H1 (cell line): ENCODE results near the gene RIPOR3. TPM values are rescaled to one million over a fixed set of nuclear protein-coding genes. Genes with fewer than 3 reads are reported as not detected.

Source experiments
- CTCF ChIA-PET: fragments of 300-600 bp; sonication (Branson Sonifier 250); formaldehyde crosslinking; loops from one replicate; lab custom pipeline; 2021; ENCODE audit not compliant: partially characterized antibody; lab: Charles Lee
- POLR2A ChIA-PET: fragments of 300-600 bp; sonication (Branson Sonifier 250); formaldehyde crosslinking; loops from one replicate; lab custom pipeline; 2021; ENCODE audit warnings: inconsistent platforms; ENCODE audit not compliant: partially characterized antibody; lab: Charles Lee
- DNase-seq, 2 experiments: peaks; one replicate each; pipeline versions ENCODE4 v3.0.0 to v3.0.0-alpha.2; 2010 to 2022; ENCODE audit warnings: low spot score in 2 of 2, low read depth in 1 of 2, mixed read lengths in 1 of 2
- FAIRE-seq: peaks from 2 replicates; lab custom pipeline; 2011; peaks lifted over from hg19 to GRCh38; lab: Jason Lieb, UNC
- H2AFZ ChIP-seq: 2 replicates; pipeline ENCODE4 v1.8.1; 2012; ENCODE audit warnings: low read length, inconsistent platforms
- H2AK5ac ChIP-seq: 2 replicates; pipeline ENCODE4 v1.6.1; 2013; ENCODE audit warnings: low read depth, low read length
- H2BK120ac ChIP-seq: replicated peaks from 2 replicates; pipeline ENCODE3; 2013; ENCODE audit warnings: low read depth, low read length, inconsistent platforms
- H2BK12ac ChIP-seq: 2 replicates; pipeline ENCODE4 v1.6.1; 2013; ENCODE audit warnings: low read depth, low read length
- H2BK15ac ChIP-seq: 2 replicates; pipeline ENCODE4 v1.6.1; 2013; ENCODE audit warnings: low read length
- H2BK20ac ChIP-seq: 2 replicates; pipeline ENCODE4 v1.6.1; 2013; ENCODE audit warnings: low read length
- H2BK5ac ChIP-seq: 2 replicates; pipeline ENCODE4 v1.6.1; 2013; ENCODE audit warnings: low read depth, low read length
- H3K14ac ChIP-seq: 2 replicates; pipeline ENCODE4 v1.6.1; 2013; ENCODE audit warnings: inconsistent platforms; ENCODE audit not compliant: insufficient read length
- H3K18ac ChIP-seq: 2 replicates; pipeline ENCODE4 v1.6.1; 2013; ENCODE audit warnings: low read length; ENCODE audit errors: extremely low read depth
- H3K23ac ChIP-seq: 2 replicates; pipeline ENCODE4 v1.6.1; 2013; ENCODE audit warnings: inconsistent platforms; ENCODE audit not compliant: insufficient read length
- H3K23me2 ChIP-seq: 2 replicates; pipeline ENCODE4 v1.6.1; 2013; ENCODE audit warnings: low read depth, low read length
- H3K27ac ChIP-seq: 2 replicates; pipeline ENCODE4 v1.6.1; 2011; ENCODE audit warnings: low read depth, low read length, inconsistent platforms
- H3K27me3 ChIP-seq, 4 experiments: replicated peaks in 1 of 4; 1 replicate in 1 of 4; 2 replicates in 3 of 4; pipeline versions ENCODE4 v1.6.1 to v1.8.1; 2011 to 2013; ENCODE audit warnings: low read length in 3 of 4, mild to moderate bottlenecking in 3 of 4, inconsistent platforms in 2 of 4, mixed read lengths in 2 of 4, moderate library complexity in 1 of 4; ENCODE audit not compliant: control insufficient read depth in 3 of 4, insufficient read depth in 3 of 4; ENCODE audit errors: extremely low read depth in 1 of 4
- H3K36me3 ChIP-seq, 4 experiments: 2 replicates each; pipeline versions ENCODE4 v1.6.1 to v1.8.1; 2011 to 2013; ENCODE audit warnings: mild to moderate bottlenecking in 4 of 4, low read length in 3 of 4, moderate library complexity in 2 of 4, control low read depth in 1 of 4, inconsistent platforms in 1 of 4; ENCODE audit not compliant: insufficient read depth in 4 of 4, control insufficient read depth in 2 of 4
- H3K4ac ChIP-seq: replicated peaks from 2 replicates; pipeline ENCODE3; 2013; ENCODE audit warnings: low read length, low read depth, mixed read lengths, inconsistent platforms; ENCODE audit not compliant: insufficient read length
- H3K4me1 ChIP-seq, 4 experiments: replicated peaks in 1 of 4; 1 replicate in 1 of 4; 2 replicates in 3 of 4; pipeline versions ENCODE4 v1.6.1 to v1.8.1; 2011 to 2013; ENCODE audit warnings: low read length in 3 of 4, inconsistent platforms in 2 of 4, mixed read lengths in 1 of 4; ENCODE audit not compliant: insufficient read depth in 4 of 4, control insufficient read depth in 3 of 4
- H3K4me2 ChIP-seq, 2 experiments: 2 replicates each; pipeline versions ENCODE4 v1.6.1 to v1.8.1; 2011 to 2013; ENCODE audit warnings: low read depth in 2 of 2, low read length in 2 of 2, control low read depth in 1 of 2, inconsistent platforms in 1 of 2, mild to moderate bottlenecking in 1 of 2; ENCODE audit not compliant: insufficient read depth in 1 of 2
- H3K4me3 ChIP-seq, 4 experiments: fragments of 200-600, 300-600 bp in 1 of 4; sonication (generic), shearing (Covaris generic), sonication (Bioruptor Twin) in 1 of 4; 2 replicates each; pipeline versions ENCODE4 v1.5.1 to v1.8.1; 2011 to 2016; ENCODE audit warnings: low read length in 4 of 4, low read depth in 3 of 4, control low read depth in 2 of 4, inconsistent platforms in 2 of 4, mild to moderate bottlenecking in 2 of 4, mixed read lengths in 1 of 4, moderate library complexity in 1 of 4; ENCODE audit not compliant: insufficient read depth in 2 of 4; ENCODE audit errors: extremely low read depth in 1 of 4
- H3K56ac ChIP-seq: replicated peaks from 2 replicates; pipeline ENCODE3; 2013; ENCODE audit warnings: low read depth, mild to moderate bottlenecking, mixed read lengths, low read length, inconsistent platforms; ENCODE audit not compliant: insufficient read length
- H3K79me1 ChIP-seq: 2 replicates; pipeline ENCODE4 v1.6.1; 2013; ENCODE audit warnings: low read depth, low read length, control low read depth
- H3K79me2 ChIP-seq, 2 experiments: 2 replicates each; pipeline versions ENCODE4 v1.6.1 to v1.8.1; 2012 to 2013; ENCODE audit warnings: low read length in 2 of 2, mild to moderate bottlenecking in 2 of 2, inconsistent platforms in 1 of 2; ENCODE audit not compliant: insufficient read depth in 2 of 2, control insufficient read depth in 1 of 2
- H3K9ac ChIP-seq, 4 experiments: replicated peaks in 1 of 4; 1 replicate in 1 of 4; 2 replicates in 3 of 4; pipeline versions ENCODE4 v1.6.1 to v1.8.1; 2011 to 2013; ENCODE audit warnings: low read depth in 3 of 4, low read length in 3 of 4, control low read depth in 2 of 4, mild to moderate bottlenecking in 2 of 4, moderate library complexity in 2 of 4, inconsistent platforms in 1 of 4; ENCODE audit errors: extremely low read depth in 1 of 4
- H3K9me3 ChIP-seq, 2 experiments: 2 replicates each; pipeline versions ENCODE4 v1.6.1 to v1.8.1; 2012 to 2013; ENCODE audit warnings: mild to moderate bottlenecking in 2 of 2, moderate library complexity in 2 of 2, control low read depth in 1 of 2, inconsistent platforms in 1 of 2, low read depth in 1 of 2, low read length in 1 of 2, mixed read lengths in 1 of 2; ENCODE audit not compliant: insufficient read depth in 2 of 2
- H4K20me1 ChIP-seq, 2 experiments: replicated peaks in 1 of 2; 2 replicates each; pipeline versions ENCODE3 to v1.8.1; 2011 to 2013; ENCODE audit warnings: inconsistent platforms in 2 of 2, low read length in 2 of 2, mild to moderate bottlenecking in 1 of 2; ENCODE audit not compliant: insufficient read depth in 2 of 2, control insufficient read depth in 1 of 2
- H4K5ac ChIP-seq: 2 replicates; pipeline ENCODE4 v1.6.1; 2013; ENCODE audit warnings: low read length, low read depth, mixed read lengths, inconsistent platforms; ENCODE audit not compliant: insufficient read length
- H4K8ac ChIP-seq: 2 replicates; pipeline ENCODE4 v1.8.0; 2013; ENCODE audit warnings: mild to moderate bottlenecking, moderate library complexity, low read length, inconsistent platforms; ENCODE audit not compliant: insufficient read depth; ENCODE audit errors: extremely low read depth
- H4K91ac ChIP-seq: replicated peaks from 2 replicates; pipeline ENCODE3; 2013; ENCODE audit warnings: low read length, mixed read lengths, inconsistent platforms; ENCODE audit not compliant: insufficient read length
- ASH2L ChIP-seq: fragments of 200-600, 300-600 bp; sonication (generic); IDR thresholded peaks from one replicate; pipeline ENCODE4 v1.7.1; 2017; ENCODE audit warnings: low read length
- CTBP2 ChIP-seq: IDR thresholded peaks from 2 replicates; pipeline ENCODE4 v1.7.0; 2011; ENCODE audit warnings: borderline replicate concordance, mild to moderate bottlenecking, moderate library complexity, mixed read lengths, low read length; ENCODE audit not compliant: insufficient read depth, insufficient read length
- CTCF ChIP-seq, 3 experiments: IDR thresholded peaks; 1 replicate in 2 of 3; 2 replicates in 1 of 3; pipeline versions ENCODE4 v1.5.1 to v1.6.1; 2011; ENCODE audit warnings: low read length in 3 of 3, mild to moderate bottlenecking in 3 of 3, inconsistent platforms in 2 of 3, low read depth in 1 of 3, moderate library complexity in 1 of 3; ENCODE audit not compliant: insufficient read depth in 1 of 3; ENCODE audit errors: control extremely low read depth in 1 of 3
- JUN ChIP-seq: IDR thresholded peaks from 2 replicates; pipeline ENCODE4 v1.6.1; 2011; ENCODE audit warnings: low read depth, mild to moderate bottlenecking, improper control_type of control experiment, low read length
- RAD21 ChIP-seq, 2 experiments: IDR thresholded peaks in 1 of 2; conservative IDR thresholded peaks in 1 of 2; 2 replicates each; pipeline ENCODE4 v1.6.1; 2011; ENCODE audit warnings: low read depth in 2 of 2, low read length in 2 of 2, improper control_type of control experiment in 1 of 2, inconsistent platforms in 1 of 2, mild to moderate bottlenecking in 1 of 2, moderate library complexity in 1 of 2
- WGBS, 2 experiments: shearing (Covaris generic) in 1 of 2; methylation state at CpG; one replicate each; pipeline versions ENCODE4 v1.1.6 to v1.1.7; 2013 to 2015; ENCODE audit warnings: low lambda C conversion rate in 2 of 2, mixed read lengths in 2 of 2, inconsistent platforms in 1 of 2, low coverage in 1 of 2, missing lambda C conversion rate in 1 of 2; ENCODE audit not compliant: insufficient replicate concordance in 2 of 2, insufficient coverage in 1 of 2, insufficient read length in 1 of 2; ENCODE audit errors: extremely low coverage in 1 of 2, missing lambda C conversion rate in 1 of 2; 5-methylcytosine and 5-hydroxymethylcytosine counted together
- polyA plus RNA-seq, 7 experiments: library from polyadenylated mRNA; depleted of rRNA in 3 of 7; stranded (reverse) in 5 of 7; unstranded in 2 of 7; fragments of >200 nt in 5 of 7; fragments of 200-250 nt in 2 of 7; gene quantifications; 1 replicate in 5 of 7; 2 replicates in 1 of 7; 4 replicates in 1 of 7; pipeline versions ENCODE4 v1.2.1 to v1.2.3, GENCODE V29; 2011 to 2013; ENCODE audit warnings: missing spikeins in 2 of 7, mixed read lengths in 2 of 7
- total RNA-seq: library from RNA; stranded (reverse); fragmentation: NEBNext Ultra II Directional; extraction: Animal tissue kit (Norgen Biotek cat#: 25700); gene quantifications from 2 replicates; pipeline ENCODE4 v1.2.1, GENCODE V29; 2021

RIPOR3 gene
- total and polyA plus RNA-seq, 2 of the 8 experiments (the other 6 are each of a cell fraction or from before 2014, with no cell fraction given) = 3.6 to 4.5 TPM

- Histone ChIP-seq H4K91ac (no peak overlapping the region), H4K8ac (no peak overlapping the region; the same call in 1 of the 2 replicates), H3K9me3 (no peaks in the 10 kb centered on the region), H2BK12ac (peak overlapping the region; percentile 99), H3K79me2 (no peaks in the 10 kb centered on the region), H3K9ac (no peak overlapping the region), H3K23ac (no peak overlapping the region), H3K79me1 (no peaks in the 10 kb centered on the region)
- 80% methylated on average over 10 of the region's 10 CpGs; no CpG with 5 or more reads in 1 of the 2 experiments for WGBS, 2 experiments
- peak in 2 of 3 experiments; percentile 65 to 72; a peak in 3 of 4 replicates for TF ChIP-seq CTCF (IDR thresholded peaks at IDR 0.05; ENCODE audit: control extremely low read depth in 1 of 3, insufficient read depth in 1 of 3, low read depth in 1 of 3, low read length in 3 of 3)
- peak; percentile 76 to 84 for TF ChIP-seq RAD21 (IDR thresholded peaks at IDR 0.05 in 1 of 2, conservative IDR thresholded peaks at IDR 0.05 in 1 of 2; ENCODE audit: low read depth in 2 of 2, low read length in 2 of 2)
- TF ChIP-seq ASH2L = no peak
- no peak for TF ChIP-seq JUN
- TF ChIP-seq CTBP2 = no peak
- TF ChIP-seq, all 59 proteins: peak for 2
- no peak overlapping the region for H2BK5ac ChIP-seq
- H3K14ac ChIP-seq = no peak overlapping the region
- no peak overlapping the region for H3K4ac ChIP-seq
- FAIRE-seq (no peak), DNase-seq (no peak)
- H3K27me3 ChIP-seq = no peaks in the 10 kb centered on the region
- ChIA-PET POLR2A (interaction anchor here (1.3 kb wide), 1 partner anchor 68 kb away, joined by 3 read pairs; no protein-coding TSS in a partner anchor), CTCF (interaction anchor here (0.5 to 12.4 kb wide), 27 partner anchors 8 to 164 kb away, joined by 3 to 92 read pairs (median 5); no protein-coding TSS in a partner anchor)
- no peak overlapping the region for H4K5ac ChIP-seq
- no peak overlapping the region for H3K4me2 ChIP-seq
- no peak overlapping the region for H2AFZ ChIP-seq
- H2BK15ac ChIP-seq = peak overlapping the region; percentile 95
- H2BK120ac ChIP-seq = no peak overlapping the region
- peaks cover 0 to 7% (median 1%) of the 10 kb centered on the region in 4 experiments; a peak in 3 of 7 replicates for H3K4me1 ChIP-seq
- no peaks in the 10 kb centered on the region for H3K36me3 ChIP-seq
- 0 out of 2 replicates have a peak overlapping the region, but pooled peaks have one; percentile 61 for H2BK20ac ChIP-seq
- no peak overlapping the region for H3K27ac ChIP-seq
- H4K20me1 ChIP-seq = no peaks in the 10 kb centered on the region
- H2AK5ac ChIP-seq = peak overlapping the region; percentile 78; the same call in 1 of the 2 replicates
- H3K23me2 ChIP-seq = no peaks in the 10 kb centered on the region
- H3K4me3 ChIP-seq = no peak overlapping the region
- H3K18ac ChIP-seq = no peak overlapping the region
- H3K56ac ChIP-seq = no peak overlapping the region
Observed at GRCh38 chr20:50663095-50663821, 28.1 kb downstream of the RIPOR3 start.
